T-helper 1 cell treated with Interleukin-12 subunit alpha and Interleukin-12 subunit beta and Interleukin-4 antibody, amounts not matched to agents 30 ng/mL and 1 ng/mL, for 36 hours (primary cell): ENCODE data around the gene U2AF2. TPM values are rescaled to one million over a fixed set of nuclear protein-coding genes. Genes with fewer than 3 reads are reported as not detected.

Experiments used
- intact Hi-C: fragments of 100-400 bp; cut with micrococcal nuclease; formaldehyde crosslinking; loops from one replicate; pipeline ENCODE4 v1.15.1; 2024
- total RNA-seq: library from RNA; stranded (reverse); gene quantifications from 2 replicates; pipeline ENCODE4 v1.2.3, GENCODE V29; 2022

The U2AF2 gene
- 258 and 268 TPM in 2 replicates for total RNA-seq

DNA sequence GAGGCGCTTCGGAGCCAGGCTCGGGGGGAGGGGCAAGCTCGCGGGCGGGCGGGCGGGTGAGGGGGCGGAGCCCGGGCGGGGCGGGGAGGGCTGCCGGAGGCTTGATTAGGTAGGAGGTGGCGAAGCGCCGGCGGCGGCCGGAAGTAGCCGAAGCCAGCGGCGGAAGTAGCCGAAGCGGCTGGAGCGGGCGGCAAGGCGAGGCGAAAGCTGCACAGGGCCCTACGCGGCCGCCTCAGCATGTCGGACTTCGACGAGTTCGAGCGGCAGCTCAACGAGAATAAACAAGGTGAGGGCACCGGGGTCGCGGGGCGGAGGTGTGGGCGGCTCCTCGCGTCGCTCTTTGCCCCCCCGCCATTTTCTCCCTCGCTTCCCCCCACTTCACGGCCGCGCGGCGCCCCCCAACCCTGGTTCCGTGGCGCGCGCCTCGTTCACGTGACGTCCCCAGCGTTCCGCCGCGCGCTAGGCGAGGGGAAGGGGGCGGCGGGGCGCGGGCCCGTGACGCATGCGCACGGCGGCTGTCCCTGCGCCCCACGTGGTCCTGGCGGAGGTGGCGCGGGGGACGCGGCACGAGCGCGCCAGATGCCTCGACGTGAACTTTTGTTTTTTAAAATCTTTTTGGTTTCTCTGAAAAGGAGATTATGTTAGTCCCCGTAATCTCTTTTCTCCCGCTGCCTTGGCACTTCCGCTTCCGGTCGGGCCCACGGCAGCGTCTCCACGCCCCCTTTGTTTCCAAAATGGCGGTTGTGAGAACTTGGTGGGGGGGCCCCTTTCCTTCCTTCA lies at the start of gene U2AF2:
Gene U2AF2, plus strand, starts transcription at position 168 of the 780 bp plus-strand sequence. Its CDS starts 70 bp downstream, at position 238.
- intact Hi-C loops, result loop anchor here (1.0 to 10.0 kb wide), 16 partner anchors 20 to 1780 kb away; partner anchors contain the start of genes CNOT3, EPN1, FIZ1 and KMT5C

DNA sequence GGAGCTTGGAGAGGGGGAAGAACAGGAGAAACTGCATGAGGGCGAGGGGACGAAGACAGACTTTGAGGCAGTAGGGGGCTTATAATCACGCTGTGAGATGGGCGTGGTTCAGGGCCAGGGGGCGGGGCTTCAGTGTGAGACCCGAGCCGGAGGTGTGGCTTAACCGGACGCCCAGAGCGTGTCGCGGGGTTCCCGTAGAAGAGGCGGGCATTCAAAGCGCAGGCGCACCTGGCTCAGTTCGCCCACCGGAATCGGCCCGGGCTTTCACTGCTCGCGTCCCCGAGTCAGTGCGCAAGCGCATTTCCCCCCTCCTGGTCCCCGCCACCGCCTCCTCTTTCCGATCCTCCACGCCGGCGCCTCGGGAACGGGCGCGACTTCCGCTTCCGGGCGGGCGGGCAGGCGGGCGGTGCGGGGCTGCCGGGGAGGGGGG lies 49.6 kb upstream of the U2AF2 start:
- intact Hi-C loops, result loop anchor here (1.0 to 10.0 kb wide), 9 partner anchors 18 to 1740 kb away; partner anchors contain the start of genes ISOC2, MYADM, PRPF31 and TFPT

- intact Hi-C loops, result loop anchor here (1.0 to 10.0 kb wide), 11 partner anchors 8 to 1741 kb away; partner anchors contain the start of genes ISOC2, MYADM, PRPF31 and TFPT
Measured at GRCh38 chr19:55605637-55606470, 49.0 kb upstream of the U2AF2 start, which contains the start of gene ZNF865. TSS of gene ZNF865 (plus strand) at chr19:55605647. CDS start at chr19:55613619, 7,972 bp downstream.

DNA sequence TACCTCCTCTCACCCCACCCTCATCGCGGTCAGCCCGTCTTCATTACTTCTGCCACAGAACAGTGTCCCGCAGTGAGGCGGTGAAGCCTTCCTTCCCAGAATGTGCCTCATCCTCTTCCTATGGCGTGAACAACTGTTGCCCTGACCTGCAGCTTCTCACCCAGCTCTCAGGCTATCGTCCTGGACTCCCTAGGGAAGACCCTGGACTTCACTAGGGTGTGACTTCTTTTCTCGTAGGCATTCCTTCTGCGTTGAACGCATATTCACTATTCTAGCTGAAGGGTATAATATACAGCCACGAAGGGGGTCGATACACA lies 48.4 kb upstream of the U2AF2 start:
- intact Hi-C loops, result loop anchor here (1.0 to 10.0 kb wide), 4 partner anchors 8 to 1742 kb away; partner anchors contain the start of genes MYADM and ZSCAN5A

DNA sequence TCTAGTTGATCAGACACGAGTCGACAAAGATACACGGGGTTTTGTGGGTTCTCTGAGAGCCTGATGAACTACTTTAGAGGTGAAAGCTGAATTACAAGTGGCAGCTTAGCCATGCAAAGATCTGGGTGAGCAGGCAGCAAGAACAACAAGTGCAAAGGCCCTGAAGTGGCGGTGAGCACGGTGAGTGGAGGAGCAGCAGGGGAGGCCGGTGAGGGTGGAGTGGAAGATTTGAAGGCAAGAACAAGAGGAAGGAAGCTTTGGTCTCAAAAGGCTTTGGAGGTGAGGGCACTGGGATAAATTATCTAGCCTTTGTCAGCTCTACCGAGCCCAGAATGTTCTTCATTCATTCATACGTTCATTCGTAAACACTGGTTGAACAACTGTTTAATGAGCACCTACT lies 48.0 kb upstream of the U2AF2 start:
- intact Hi-C loops, result loop anchor here (1.0 to 10.0 kb wide), 4 partner anchors 9 to 1742 kb away; partner anchors contain the start of genes MYADM and ZSCAN5A

GRCh38 chr19:55609326-55609725 lies 45.5 kb upstream of the U2AF2 start:
- intact Hi-C loops, result loop anchor here (10.0 kb wide), 2 partner anchors 705 to 1745 kb away; partner anchors contain the start of genes MYADM and ZSCAN5A

- intact Hi-C loops, result no loop called here
Measured at GRCh38 chr19:55611300-55611982, 43.4 kb upstream of the U2AF2 start.

GRCh38 chr19:55611983-55612645 lies 42.7 kb upstream of the U2AF2 start:
- intact Hi-C loops, result no loop called here

GRCh38 chr19:55613396-55613795 lies 41.4 kb upstream of the U2AF2 start:
- intact Hi-C loops, result no loop called here

DNA sequence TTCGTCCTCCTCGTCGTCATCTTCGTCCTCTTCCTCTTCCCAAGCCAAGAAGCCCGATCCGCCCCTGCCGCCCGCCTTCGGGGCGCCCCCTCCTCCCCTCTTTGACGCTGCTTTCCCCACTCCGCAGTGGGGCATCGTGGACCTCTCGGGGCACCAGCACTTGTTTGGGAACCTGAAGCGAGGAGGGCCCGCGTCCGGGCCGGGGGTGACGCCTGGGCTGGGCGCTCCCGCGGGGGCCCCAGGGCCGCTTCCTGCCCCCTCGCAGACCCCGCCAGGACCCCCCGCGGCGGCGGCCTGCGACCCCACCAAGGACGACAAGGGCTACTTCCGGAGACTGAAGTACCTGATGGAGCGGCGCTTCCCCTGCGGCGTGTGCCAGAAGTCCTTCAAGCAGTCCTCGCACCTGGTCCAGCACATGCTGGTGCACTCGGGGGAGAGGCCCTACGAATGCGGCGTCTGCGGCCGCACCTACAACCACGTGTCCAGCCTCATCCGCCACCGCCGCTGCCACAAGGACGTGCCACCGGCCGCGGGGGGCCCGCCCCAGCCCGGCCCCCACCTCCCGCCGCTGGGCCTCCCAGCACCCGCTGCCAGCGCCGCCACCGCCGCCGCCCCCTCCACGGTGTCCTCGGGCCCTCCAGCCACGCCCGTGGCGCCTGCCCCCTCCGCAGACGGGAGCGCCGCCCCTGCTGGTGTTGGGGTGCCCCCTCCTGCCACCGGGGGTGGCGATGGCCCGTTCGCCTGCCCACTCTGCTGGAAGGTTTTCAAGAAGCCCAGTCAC lies 40.7 kb upstream of the U2AF2 start:
- intact Hi-C loops, result no loop called here

DNA sequence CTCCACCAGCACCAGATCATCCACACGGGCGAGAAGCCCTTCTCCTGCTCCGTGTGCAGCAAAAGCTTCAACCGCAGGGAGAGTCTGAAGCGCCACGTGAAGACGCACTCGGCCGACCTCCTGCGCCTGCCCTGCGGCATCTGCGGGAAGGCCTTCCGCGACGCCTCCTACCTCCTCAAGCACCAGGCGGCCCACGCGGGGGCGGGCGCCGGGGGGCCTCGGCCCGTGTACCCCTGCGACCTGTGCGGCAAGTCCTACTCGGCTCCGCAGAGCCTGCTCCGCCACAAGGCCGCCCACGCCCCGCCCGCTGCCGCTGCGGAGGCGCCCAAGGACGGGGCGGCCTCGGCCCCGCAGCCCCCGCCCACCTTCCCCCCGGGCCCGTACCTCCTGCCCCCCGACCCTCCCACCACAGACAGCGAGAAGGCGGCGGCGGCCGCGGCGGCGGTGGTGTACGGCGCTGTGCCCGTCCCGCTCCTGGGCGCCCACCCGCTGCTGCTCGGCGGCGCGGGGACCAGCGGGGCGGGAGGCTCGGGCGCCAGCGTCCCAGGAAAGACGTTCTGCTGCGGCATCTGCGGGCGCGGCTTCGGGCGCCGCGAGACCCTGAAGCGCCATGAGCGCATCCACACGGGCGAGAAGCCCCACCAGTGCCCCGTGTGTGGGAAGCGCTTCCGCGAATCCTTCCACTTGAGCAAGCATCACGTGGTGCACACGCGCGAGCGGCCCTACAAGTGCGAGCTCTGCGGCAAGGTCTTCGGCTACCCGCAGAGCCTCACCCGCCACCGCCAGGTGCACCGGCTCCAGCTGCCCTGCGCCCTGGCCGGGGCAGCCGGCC lies 39.9 kb upstream of the U2AF2 start:
- intact Hi-C loops, result no loop called here

DNA sequence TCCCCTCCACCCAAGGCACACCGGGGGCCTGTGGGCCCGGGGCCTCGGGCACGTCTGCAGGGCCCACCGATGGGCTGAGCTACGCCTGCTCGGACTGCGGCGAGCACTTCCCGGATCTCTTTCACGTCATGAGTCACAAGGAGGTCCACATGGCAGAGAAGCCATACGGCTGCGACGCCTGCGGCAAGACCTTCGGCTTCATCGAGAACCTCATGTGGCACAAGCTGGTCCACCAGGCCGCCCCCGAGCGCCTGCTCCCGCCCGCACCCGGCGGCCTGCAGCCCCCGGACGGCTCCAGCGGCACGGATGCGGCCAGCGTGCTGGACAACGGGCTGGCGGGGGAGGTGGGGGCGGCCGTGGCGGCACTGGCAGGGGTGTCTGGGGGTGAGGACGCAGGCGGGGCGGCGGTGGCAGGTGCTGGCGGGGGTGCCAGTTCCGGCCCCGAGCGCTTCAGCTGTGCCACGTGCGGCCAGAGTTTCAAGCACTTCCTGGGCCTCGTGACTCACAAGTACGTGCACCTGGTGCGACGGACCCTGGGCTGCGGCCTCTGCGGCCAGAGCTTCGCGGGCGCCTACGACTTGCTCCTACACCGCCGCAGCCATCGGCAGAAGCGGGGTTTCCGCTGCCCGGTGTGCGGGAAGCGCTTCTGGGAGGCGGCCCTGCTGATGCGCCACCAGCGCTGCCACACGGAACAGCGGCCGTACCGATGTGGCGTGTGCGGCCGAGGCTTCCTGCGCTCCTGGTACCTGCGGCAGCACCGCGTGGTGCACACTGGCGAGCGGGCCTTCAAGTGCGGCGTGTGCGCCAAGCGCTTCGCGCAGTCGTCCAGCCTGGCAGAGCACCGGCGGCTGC lies 39.1 kb upstream of the U2AF2 start:
- intact Hi-C loops, result no loop called here

DNA sequence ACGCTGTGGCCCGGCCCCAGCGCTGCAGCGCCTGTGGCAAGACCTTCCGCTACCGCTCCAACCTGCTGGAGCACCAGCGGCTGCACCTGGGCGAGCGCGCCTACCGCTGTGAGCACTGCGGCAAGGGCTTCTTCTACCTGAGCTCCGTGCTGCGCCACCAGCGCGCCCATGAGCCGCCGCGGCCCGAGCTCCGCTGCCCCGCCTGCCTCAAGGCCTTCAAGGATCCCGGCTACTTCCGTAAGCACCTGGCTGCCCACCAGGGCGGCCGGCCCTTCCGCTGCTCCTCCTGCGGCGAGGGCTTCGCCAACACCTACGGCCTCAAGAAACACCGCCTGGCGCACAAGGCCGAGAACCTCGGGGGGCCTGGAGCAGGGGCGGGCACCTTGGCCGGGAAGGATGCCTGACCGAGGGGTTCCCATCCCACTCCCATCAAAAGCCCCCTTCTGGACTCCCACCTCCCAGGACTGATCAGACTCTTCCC lies 38.4 kb upstream of the U2AF2 start:
- intact Hi-C loops, result no loop called here

DNA sequence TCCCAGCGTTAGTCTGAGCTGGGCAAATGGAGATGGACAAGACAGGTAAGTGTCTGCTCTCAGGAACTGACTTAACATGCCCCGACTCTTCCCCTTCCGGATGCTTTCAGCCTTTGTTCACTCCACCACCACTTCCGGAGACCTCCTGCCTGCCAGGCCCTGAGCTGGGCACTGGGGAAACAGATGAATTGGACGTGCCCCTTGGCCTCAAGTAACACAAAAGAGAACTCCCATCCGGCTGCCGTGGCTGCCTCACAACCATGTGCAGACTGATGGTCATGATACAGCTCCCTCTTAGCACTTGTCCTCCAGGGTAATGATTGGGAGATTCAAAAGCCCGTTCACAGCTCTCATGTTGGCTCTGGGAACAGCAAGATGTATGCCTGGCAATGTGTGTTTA lies 37.4 kb upstream of the U2AF2 start:
- intact Hi-C loops, result no loop called here

GRCh38 chr19:55618426-55618825 lies 36.4 kb upstream of the U2AF2 start:
- intact Hi-C loops, result no loop called here

- intact Hi-C loops, result no loop called here
Measured at GRCh38 chr19:55619286-55619685, 35.5 kb upstream of the U2AF2 start.

DNA sequence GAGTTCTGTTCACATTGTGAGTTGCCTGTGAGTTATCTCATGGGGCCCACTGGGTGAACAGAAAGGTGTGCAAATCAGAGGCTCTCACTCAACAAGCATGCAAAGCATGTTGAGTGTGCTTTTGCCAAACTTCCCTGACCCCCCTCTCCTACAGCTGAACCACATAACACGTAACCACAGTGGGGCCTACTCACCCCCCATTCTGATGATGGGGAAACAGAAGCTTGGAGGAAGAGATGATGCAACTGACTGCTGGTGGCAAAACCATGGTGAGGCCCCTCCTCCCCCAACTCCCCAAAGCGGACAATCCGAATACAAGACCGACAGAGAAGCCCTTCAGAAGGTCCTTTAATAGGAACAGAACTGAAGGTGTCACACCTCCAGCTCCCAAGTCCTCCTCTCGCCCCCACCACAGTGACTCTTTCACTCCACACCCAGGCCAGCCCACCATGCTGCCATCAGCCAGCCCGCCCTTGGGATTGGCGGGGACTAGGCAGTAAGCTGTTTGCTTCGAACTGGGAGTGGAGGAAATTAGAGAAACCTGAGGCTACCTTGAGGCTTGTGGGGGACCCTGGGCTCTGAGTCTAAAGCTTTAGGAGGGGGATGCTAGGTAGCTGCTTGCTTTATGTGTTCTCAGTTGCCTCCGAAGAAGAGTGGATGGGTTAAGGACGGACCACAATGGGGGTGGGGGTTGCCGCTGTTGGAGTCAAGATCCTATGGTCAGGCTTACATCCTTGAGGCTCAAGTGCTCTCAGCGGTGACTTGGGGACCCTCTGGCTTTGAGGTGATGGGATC lies 34.2 kb upstream of the U2AF2 start:
- intact Hi-C loops, result no loop called here
